Measurements from ENCODE around the gene DNMT3B. TPM values are rescaled to one million over a fixed set of nuclear protein-coding genes. Genes with fewer than 3 reads are reported as not detected.
A peak's percentile ranks its signal among the peaks of the same experiment; 100 is the strongest.

Gene DNMT3B
- total and polyA plus RNA-seq, 7 experiments from 2014 or later, result 0.32 to 2.5 (median 0.66) TPM

- peaks cover 0 to 2% (median 0%) of the 10 kb centered on the region in 11 donors for H3K9me3 Mint-ChIP-seq
- H3K4me3 Mint-ChIP-seq, result peak overlapping the region in 2 of 10 donors; percentile 25 to 76
- ChIA-PET POLR2A (interaction anchor here (0.7 kb wide), 1 partner anchor 10 kb away, joined by 3 read pairs; no protein-coding TSS in a partner anchor), CTCF (interaction anchor here (0.7 to 1.2 kb wide), 4 partner anchors 21 to 497 kb away, joined by 3 to 8 read pairs (median 3); no protein-coding TSS in a partner anchor)
- no peaks in the 10 kb centered on the region for H3K27me3 ChIP-seq (ENCODE audit: control insufficient read depth in 2 of 2, insufficient read depth in 2 of 2, low read length in 2 of 2)
- H3K36me3 Mint-ChIP-seq, result peaks cover 21 to 62% (median 29%) of the 10 kb centered on the region in 5 donors
- ATAC-seq, result no peak
- H3K4me3 ChIP-seq (ENCODE audit: low read length), result no peak overlapping the region
- intact Hi-C loops (cut with micrococcal nuclease), result no loop called here
- H3K4me1 Mint-ChIP-seq, result peaks cover 20 to 77% (median 62%) of the 10 kb centered on the region in 7 donors
- H3K9me3 ChIP-seq (ENCODE audit: control insufficient read depth in 2 of 3, low read length in 3 of 3), result no peaks in the 10 kb centered on the region
- H3K27ac ChIP-seq (ENCODE audit: low read depth, low read length), result no peak overlapping the region
- peaks cover 0 to 9% of the 10 kb centered on the region in 2 donors for H3K4me1 ChIP-seq (ENCODE audit: control insufficient read depth in 2 of 2, insufficient read depth in 2 of 2, low read length in 2 of 2)
- peaks cover 26 to 72% (median 27%) of the 10 kb centered on the region in 3 experiments for H3K36me3 ChIP-seq (ENCODE audit: control insufficient read depth in 2 of 3, insufficient read depth in 3 of 3, low read length in 3 of 3)
- DNase-seq, result no peak
- H3K27ac Mint-ChIP-seq, result peak overlapping the region in 7 of 9 donors; percentile 52 to 84 (median 80)
- H3K27me3 Mint-ChIP-seq, result no peaks in the 10 kb centered on the region
These were observed 80.7 kb downstream of the DNMT3B start for GRCh38 chr20:32842688-32843524.

DNA sequence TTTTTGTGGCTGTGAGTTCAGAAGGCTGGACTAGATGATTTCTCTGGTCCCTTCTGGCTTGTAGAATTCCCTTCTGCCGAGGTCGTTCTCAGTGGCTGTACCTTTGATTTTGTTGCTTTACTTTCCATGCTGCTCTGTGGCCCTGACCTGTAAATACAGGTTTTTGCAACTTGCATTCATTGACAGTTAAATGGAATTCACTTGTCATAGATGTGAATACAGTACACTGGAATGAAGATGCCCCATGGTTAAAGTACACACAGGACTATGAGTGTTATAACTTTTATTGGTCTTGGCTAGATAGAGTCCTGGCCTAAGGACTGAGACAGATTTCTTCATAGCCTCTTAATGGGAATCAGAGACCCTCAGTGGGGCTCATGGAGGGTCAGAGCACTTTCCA lies 83.6 kb downstream of the DNMT3B start:
- Histone ChIP-seq H3K36me3 (ENCODE audit: control insufficient read depth in 2 of 3, insufficient read depth in 3 of 3, low read length in 3 of 3) (peaks cover 5 to 69% (median 24%) of the 10 kb centered on the region in 3 experiments), H3K9me3 (ENCODE audit: control insufficient read depth in 2 of 3, low read length in 3 of 3) (no peaks in the 10 kb centered on the region), H3K27me3 (ENCODE audit: control insufficient read depth in 2 of 2, insufficient read depth in 2 of 2, low read length in 2 of 2) (no peaks in the 10 kb centered on the region), H3K4me3 (ENCODE audit: low read length) (no peak overlapping the region), H3K27ac (ENCODE audit: low read depth, low read length) (no peak overlapping the region), H3K4me1 (ENCODE audit: control insufficient read depth in 2 of 2, insufficient read depth in 2 of 2, low read length in 2 of 2) (peaks cover 0 to 9% of the 10 kb centered on the region in 2 donors)
- H3K36me3 Mint-ChIP-seq, result peaks cover 14 to 64% (median 25%) of the 10 kb centered on the region in 5 donors
- H3K4me1 Mint-ChIP-seq, result peaks cover 22 to 64% (median 56%) of the 10 kb centered on the region in 7 donors
- ATAC-seq (no peak), DNase-seq (no peak)
- H3K27ac Mint-ChIP-seq, result peak overlapping the region in 4 of 9 donors; percentile 19 to 66 (median 34)
- no peaks in the 10 kb centered on the region for H3K27me3 Mint-ChIP-seq
- H3K4me3 Mint-ChIP-seq, result no peak overlapping the region
- CTCF ChIA-PET, result no interaction called here
- POLR2A ChIA-PET, result interaction anchor here (1.3 to 2.0 kb wide), 2 partner anchors 26 to 48 kb away, joined by 4 to 5 read pairs; partner anchors contain the start of gene MAPRE1
- intact Hi-C loops (cut with micrococcal nuclease), result no loop called here
- H3K9me3 Mint-ChIP-seq, result no peaks in the 10 kb centered on the region

DNA sequence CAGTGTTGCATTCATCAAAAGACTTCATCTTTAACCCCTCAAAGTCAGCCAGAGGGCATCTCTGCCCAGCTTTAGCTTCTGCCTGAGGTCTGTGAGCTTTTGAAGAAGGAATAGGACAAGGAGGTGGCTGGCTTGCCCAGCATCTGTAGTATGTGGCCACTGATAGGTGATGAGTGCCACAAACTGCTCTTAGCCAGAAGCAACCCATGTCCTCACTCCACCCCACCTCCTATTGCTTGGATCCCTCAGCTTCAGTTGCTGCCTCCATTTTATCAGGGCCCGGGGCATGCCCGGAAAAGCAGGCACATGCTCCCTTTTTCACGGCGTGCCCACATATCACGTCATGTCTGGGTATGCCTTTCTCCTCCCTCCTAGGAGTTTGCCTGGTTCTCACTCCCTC lies 84.7 kb downstream of the DNMT3B start:
- Mint-ChIP-seq H3K4me3 (no peak overlapping the region), H3K9me3 (peaks cover 0 to 1% (median 0%) of the 10 kb centered on the region in 11 donors), H3K4me1 (peaks cover 14 to 54% (median 47%) of the 10 kb centered on the region in 7 donors), H3K36me3 (peaks cover 14 to 59% (median 25%) of the 10 kb centered on the region in 5 donors), H3K27me3 (no peaks in the 10 kb centered on the region), H3K27ac (peak overlapping the region in 5 of 9 donors; percentile 6 to 62 (median 12))
- POLR2A ChIA-PET, result interaction anchor here (0.6 kb wide), 1 partner anchor 11 kb away, joined by 6 read pairs; no protein-coding TSS in a partner anchor
- intact Hi-C loops (cut with micrococcal nuclease), result no loop called here
- DNase-seq, result no peak
- CTCF ChIA-PET, result interaction anchor here (0.5 kb wide), 1 partner anchor 8 kb away, joined by 3 read pairs; no protein-coding TSS in a partner anchor
- no peak overlapping the region for H3K4me3 ChIP-seq (ENCODE audit: low read length)
- no peaks in the 10 kb centered on the region for H3K9me3 ChIP-seq (ENCODE audit: control insufficient read depth in 2 of 3, low read length in 3 of 3)
- no peak for ATAC-seq
- no peak overlapping the region for H3K27ac ChIP-seq (ENCODE audit: low read depth, low read length)
- H3K27me3 ChIP-seq (ENCODE audit: control insufficient read depth in 2 of 2, insufficient read depth in 2 of 2, low read length in 2 of 2), result no peaks in the 10 kb centered on the region
- peaks cover 0 to 5% of the 10 kb centered on the region in 2 donors for H3K4me1 ChIP-seq (ENCODE audit: control insufficient read depth in 2 of 2, insufficient read depth in 2 of 2, low read length in 2 of 2)
- peaks cover 5 to 70% (median 24%) of the 10 kb centered on the region in 3 experiments for H3K36me3 ChIP-seq (ENCODE audit: control insufficient read depth in 2 of 3, insufficient read depth in 3 of 3, low read length in 3 of 3)

- CTCF ChIA-PET, result no interaction called here
- no peak overlapping the region for H3K4me3 Mint-ChIP-seq
- peaks cover 0 to 1% (median 0%) of the 10 kb centered on the region in 11 donors for H3K9me3 Mint-ChIP-seq
- H3K36me3 Mint-ChIP-seq, result peaks cover 14 to 60% (median 27%) of the 10 kb centered on the region in 5 donors
- ATAC-seq (no peak), DNase-seq (no peak)
- H3K27me3 Mint-ChIP-seq, result no peaks in the 10 kb centered on the region
- intact Hi-C loops (cut with micrococcal nuclease), result no loop called here
- H3K27ac ChIP-seq (ENCODE audit: low read depth, low read length), result no peak overlapping the region
- peak overlapping the region in 7 of 9 donors; percentile 12 to 77 (median 43) for H3K27ac Mint-ChIP-seq
- H3K36me3 ChIP-seq (ENCODE audit: control insufficient read depth in 2 of 3, insufficient read depth in 3 of 3, low read length in 3 of 3), result peaks cover 5 to 71% (median 24%) of the 10 kb centered on the region in 3 experiments
- peaks cover 7 to 47% (median 43%) of the 10 kb centered on the region in 7 donors for H3K4me1 Mint-ChIP-seq
- H3K9me3 ChIP-seq (ENCODE audit: control insufficient read depth in 2 of 3, low read length in 3 of 3), result no peaks in the 10 kb centered on the region
- H3K4me3 ChIP-seq (ENCODE audit: low read length), result no peak overlapping the region
- no peaks in the 10 kb centered on the region for H3K27me3 ChIP-seq (ENCODE audit: control insufficient read depth in 2 of 2, insufficient read depth in 2 of 2, low read length in 2 of 2)
- H3K4me1 ChIP-seq (ENCODE audit: control insufficient read depth in 2 of 2, insufficient read depth in 2 of 2, low read length in 2 of 2), result peaks cover 0 to 5% of the 10 kb centered on the region in 2 donors
- POLR2A ChIA-PET, result no interaction called here
These were observed 85.8 kb downstream of the DNMT3B start for GRCh38 chr20:32847964-32848363.

GRCh38 chr20:32848846-32849245 lies 86.7 kb downstream of the DNMT3B start:
- H3K36me3 ChIP-seq (ENCODE audit: control insufficient read depth in 2 of 3, insufficient read depth in 3 of 3, low read length in 3 of 3), result peaks cover 5 to 75% (median 24%) of the 10 kb centered on the region in 3 experiments

DNA sequence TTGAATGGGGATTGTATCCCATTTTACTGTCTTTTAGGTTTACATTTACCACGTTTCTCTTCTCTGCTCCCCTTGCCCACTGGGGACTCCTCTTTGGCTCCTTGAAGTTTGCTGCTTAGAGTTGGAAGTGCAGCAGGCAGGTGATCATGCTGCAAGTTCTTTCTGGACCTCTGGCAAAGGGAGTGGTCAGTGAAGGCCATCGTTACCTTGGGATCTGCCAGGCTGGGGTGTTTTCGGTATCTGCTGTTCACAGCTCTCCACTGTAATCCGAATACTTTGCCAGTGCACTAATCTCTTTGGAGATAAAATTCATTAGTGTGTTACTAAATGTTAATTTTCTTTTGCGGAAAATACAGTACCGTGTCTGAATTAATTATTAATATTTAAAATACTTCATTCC lies 87.4 kb downstream of the DNMT3B start:
- Histone ChIP-seq H3K27me3 (ENCODE audit: control insufficient read depth in 2 of 2, insufficient read depth in 2 of 2, low read length in 2 of 2) (no peaks in the 10 kb centered on the region), H3K27ac (ENCODE audit: low read depth, low read length) (no peak overlapping the region), H3K4me1 (ENCODE audit: control insufficient read depth in 2 of 2, insufficient read depth in 2 of 2, low read length in 2 of 2) (peaks cover 0 to 5% of the 10 kb centered on the region in 2 donors), H3K9me3 (ENCODE audit: control insufficient read depth in 2 of 3, low read length in 3 of 3) (no peaks in the 10 kb centered on the region), H3K36me3 (ENCODE audit: control insufficient read depth in 2 of 3, insufficient read depth in 3 of 3, low read length in 3 of 3) (peaks cover 5 to 74% (median 24%) of the 10 kb centered on the region in 3 experiments), H3K4me3 (ENCODE audit: low read length) (no peak overlapping the region)
- Mint-ChIP-seq H3K9me3 (peaks cover 0 to 1% (median 0%) of the 10 kb centered on the region in 11 donors), H3K4me1 (peaks cover 9 to 42% (median 31%) of the 10 kb centered on the region in 7 donors), H3K36me3 (peaks cover 18 to 66% (median 26%) of the 10 kb centered on the region in 5 donors), H3K27ac (peak overlapping the region in 2 of 9 donors; percentile 2 to 55), H3K27me3 (no peaks in the 10 kb centered on the region), H3K4me3 (no peak overlapping the region)
- ChIA-PET CTCF (interaction anchor here (0.6 kb wide), 1 partner anchor 16 kb away, joined by 3 read pairs; no protein-coding TSS in a partner anchor), POLR2A (no interaction called here)
- intact Hi-C loops (cut with micrococcal nuclease), result no loop called here
- ATAC-seq, result no peak
- DNase-seq, result no peak

More at GRCh38 chr20:32848846-32849245, 86.7 kb downstream of the DNMT3B start:
- Mint-ChIP-seq H3K9me3 (peaks cover 0 to 1% (median 0%) of the 10 kb centered on the region in 11 donors), H3K4me1 (peaks cover 9 to 46% (median 36%) of the 10 kb centered on the region in 7 donors), H3K27ac (peak overlapping the region in 2 of 9 donors; percentile 32 to 82), H3K36me3 (peaks cover 18 to 65% (median 27%) of the 10 kb centered on the region in 5 donors), H3K27me3 (no peaks in the 10 kb centered on the region), H3K4me3 (no peak overlapping the region)
- no peaks in the 10 kb centered on the region for H3K9me3 ChIP-seq (ENCODE audit: control insufficient read depth in 2 of 3, low read length in 3 of 3)
- ChIA-PET CTCF (interaction anchor here (0.6 kb wide), 1 partner anchor 17 kb away, joined by 3 read pairs; no protein-coding TSS in a partner anchor), POLR2A (interaction anchor here (0.6 kb wide), 1 partner anchor 112 kb away, joined by 6 read pairs; no protein-coding TSS in a partner anchor)
- H3K4me3 ChIP-seq (ENCODE audit: low read length), result no peak overlapping the region
- no peak overlapping the region for H3K27ac ChIP-seq (ENCODE audit: low read depth, low read length)
- intact Hi-C loops (cut with micrococcal nuclease), result no loop called here
- H3K4me1 ChIP-seq (ENCODE audit: control insufficient read depth in 2 of 2, insufficient read depth in 2 of 2, low read length in 2 of 2), result peaks cover 0 to 5% of the 10 kb centered on the region in 2 donors
- H3K27me3 ChIP-seq (ENCODE audit: control insufficient read depth in 2 of 2, insufficient read depth in 2 of 2, low read length in 2 of 2), result no peaks in the 10 kb centered on the region
- ATAC-seq, result no peak
- DNase-seq, result no peak

Data from naive thymus-derived CD4-positive, alpha-beta T cell (primary cell).